ENCODE data around the gene SIVA1.
"Not testable (repeated sequence)": the region's sequence is repeated elsewhere in the genome, so short reads cannot be mapped to it uniquely, and the experiment has no call there.

SIVA1 gene

GRCh38 chr14:104734991-104735779 is 17.8 kb upstream of the SIVA1 start:
- no peak for DNase-seq (ENCODE audit: low read depth)

GRCh38 chr14:104735830-104736642 is 16.9 kb upstream of the SIVA1 start:
- peak; percentile 79 for DNase-seq (ENCODE audit: low read depth)

DNA sequence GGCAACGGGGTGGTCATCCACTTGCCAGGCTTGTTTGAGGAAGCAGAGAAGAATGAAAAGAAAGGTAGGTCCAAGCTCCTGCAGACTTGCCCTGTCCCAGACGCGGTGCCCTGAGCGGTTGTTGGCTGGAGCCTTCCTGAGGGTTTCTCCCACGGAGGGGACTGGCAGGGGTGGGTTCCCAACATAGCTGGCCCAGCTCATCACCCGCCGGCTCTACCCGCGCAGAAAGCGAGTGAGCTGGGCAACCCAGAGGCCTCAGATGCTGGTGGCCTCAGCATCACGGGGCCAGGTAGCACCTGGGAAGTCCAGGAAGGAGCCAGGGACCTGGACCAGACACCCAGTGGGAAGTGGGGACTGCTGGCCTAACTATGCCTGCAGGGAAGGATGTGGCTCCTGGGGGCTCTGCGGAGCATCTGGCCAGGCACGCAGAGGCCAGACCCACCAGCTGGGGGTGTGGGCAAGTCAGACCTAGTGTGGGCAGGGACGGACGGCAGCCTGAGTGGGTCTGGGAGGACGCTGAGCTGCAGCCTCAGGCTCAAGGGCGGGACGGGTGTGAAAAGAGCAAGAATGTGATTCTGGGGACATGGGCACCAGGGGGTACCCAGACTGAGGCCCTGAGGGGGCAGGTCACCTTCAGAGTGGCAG is 14.4 kb upstream of the SIVA1 start:
- DNase-seq (ENCODE audit: low read depth), result no peak

GRCh38 chr14:104739026-104739425 is 13.9 kb upstream of the SIVA1 start:
- DNase-seq (ENCODE audit: low read depth), result no peak

DNA sequence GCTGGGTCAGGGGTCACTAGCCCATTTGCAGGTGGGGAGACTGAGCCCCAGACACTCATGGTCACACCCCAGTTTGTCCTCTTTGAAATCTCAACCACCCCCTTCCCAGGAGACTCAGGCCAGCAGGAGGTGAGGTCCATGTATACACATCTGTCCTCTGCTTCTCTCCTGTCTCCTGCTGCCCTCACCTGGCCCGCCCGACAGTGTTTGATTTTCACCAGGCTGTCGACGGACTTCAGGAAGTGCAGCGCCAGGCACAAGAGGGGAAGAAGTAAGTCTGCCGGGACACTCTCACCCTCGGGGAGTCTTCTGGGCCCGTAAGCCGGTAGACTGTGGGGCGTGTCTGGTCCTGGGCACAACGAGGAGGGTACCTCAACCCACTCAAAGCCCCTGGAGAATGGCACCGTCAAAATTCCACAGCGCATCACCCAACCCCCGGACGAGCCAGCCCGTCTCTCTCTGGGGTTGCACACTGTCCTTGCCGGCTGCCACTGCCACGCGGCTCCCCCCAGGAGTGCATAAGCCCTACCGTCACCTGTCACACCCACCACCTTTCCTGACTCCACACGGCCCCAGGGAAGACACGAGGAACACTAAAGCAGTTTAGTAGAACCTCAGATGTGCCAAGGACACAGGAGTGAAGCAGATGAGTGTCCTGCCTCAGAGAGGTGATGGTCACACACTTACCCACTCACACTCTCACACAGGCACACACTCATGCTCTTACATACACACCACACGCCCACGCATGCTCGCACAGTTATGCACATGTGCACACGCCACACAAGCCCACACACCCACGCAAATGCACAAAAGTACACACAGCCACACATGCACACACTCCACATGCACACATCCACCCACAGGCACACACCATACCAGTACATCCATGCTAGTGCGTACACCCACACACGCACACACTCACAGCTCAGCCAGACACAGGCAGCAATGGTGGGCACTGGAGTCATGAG is 13.1 kb upstream of the SIVA1 start:
- DNase-seq (ENCODE audit: low read depth), result no peak

DNA sequence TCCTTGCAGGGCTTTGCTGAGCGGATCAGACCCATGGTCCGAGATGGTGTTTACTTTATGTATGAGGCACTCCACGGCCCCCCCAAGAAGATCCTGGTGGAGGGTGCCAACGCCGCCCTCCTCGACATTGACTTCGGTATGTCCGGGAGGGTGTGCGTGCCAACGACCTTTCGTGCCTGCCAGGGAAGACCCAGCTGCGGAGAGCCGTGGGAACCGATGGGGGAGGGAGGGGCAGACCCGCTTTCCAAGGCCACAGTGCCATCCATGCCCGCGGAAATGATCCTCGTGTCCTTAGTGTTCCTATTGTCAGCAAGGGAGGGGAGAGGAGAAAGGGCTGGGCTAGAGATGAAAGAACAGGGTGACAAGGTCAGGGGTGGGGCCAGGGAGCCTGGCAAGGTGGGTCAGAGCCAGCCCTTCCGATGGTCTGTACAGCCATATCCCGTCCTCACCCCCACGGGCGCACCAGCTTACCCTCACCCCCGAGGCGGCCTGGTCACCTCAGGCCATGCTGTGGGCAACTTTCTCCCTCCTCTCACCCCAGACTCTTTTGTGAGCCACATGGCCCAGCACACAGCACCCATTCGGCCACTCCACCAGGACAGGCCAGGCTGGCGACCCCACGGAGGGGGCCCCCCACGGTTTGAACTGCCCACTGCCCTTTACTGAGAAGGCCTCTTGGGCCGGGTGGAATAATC is 11.7 kb upstream of the SIVA1 start:
- no peak for DNase-seq (ENCODE audit: low read depth)

DNA sequence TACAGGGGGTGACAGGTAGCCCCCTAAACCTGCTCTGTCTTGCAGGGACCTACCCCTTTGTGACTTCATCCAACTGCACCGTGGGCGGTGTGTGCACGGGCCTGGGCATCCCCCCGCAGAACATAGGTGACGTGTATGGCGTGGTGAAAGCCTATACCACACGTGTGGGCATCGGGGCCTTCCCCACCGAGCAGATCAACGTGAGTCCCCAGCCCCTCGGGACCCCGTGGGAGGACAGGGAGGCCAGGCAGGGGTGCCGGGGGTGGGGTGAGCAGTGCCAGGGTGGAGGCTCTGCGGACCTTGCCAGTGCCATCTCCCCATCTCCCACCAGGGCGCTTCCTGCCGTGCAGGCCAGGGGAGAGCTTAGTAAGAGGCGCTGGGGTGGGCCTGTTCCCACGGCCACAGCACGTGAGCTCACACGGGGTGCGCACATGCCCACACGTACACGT is 11.1 kb upstream of the SIVA1 start:
- DNase-seq (ENCODE audit: low read depth), result no peak

GRCh38 chr14:104742586-104743455 is 10.1 kb upstream of the SIVA1 start:
- no peak for DNase-seq (ENCODE audit: low read depth)

DNA sequence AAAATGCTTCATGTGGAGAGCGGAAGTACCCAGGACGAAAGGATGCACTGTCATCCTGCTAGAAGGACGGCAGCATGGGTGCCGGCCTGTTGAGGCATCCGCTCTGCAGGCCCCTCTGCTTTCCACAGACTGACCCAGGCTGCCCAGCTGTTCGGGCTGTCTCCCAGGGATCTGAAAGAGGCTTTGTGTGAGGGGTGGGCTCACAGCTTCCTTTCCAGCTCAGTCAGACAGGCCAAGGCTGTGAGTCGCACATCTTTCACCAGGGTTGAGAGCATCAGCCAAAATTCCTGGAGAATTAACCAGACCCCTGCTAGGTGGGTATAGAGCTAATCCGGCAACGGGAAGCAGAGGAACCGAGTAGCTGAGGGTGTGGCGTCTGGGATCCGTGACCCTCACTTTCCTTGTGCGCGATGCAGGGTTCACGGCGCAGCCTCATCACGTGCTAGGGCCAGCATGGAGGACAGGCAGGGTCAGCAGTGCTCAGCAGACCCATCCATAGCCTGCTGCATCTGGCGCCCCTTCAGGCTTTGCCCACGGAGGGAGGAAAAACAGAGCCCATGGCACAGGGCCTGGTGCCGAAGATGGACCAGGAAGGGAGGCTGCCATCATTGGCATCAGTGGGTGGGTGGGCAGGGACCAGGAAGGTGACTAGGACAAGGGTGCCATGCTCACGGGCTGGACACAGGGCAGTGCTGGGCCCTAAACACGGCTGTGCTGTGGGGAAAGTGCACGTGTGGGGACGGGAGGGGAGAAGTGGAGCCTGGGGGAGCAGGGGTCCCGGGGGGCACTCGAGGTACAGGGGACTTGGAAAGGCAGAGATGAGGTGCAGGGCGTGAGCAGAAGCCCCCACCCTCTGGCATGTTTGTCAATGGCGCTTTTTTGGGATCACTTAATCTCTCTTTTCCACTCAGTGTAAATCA is 9.2 kb upstream of the SIVA1 start:
- DNase-seq (ENCODE audit: low read depth), result no peak

- DNase-seq (ENCODE audit: low read depth), result no peak
These were observed 8.5 kb upstream of the SIVA1 start for GRCh38 chr14:104744484-104744883.

DNA sequence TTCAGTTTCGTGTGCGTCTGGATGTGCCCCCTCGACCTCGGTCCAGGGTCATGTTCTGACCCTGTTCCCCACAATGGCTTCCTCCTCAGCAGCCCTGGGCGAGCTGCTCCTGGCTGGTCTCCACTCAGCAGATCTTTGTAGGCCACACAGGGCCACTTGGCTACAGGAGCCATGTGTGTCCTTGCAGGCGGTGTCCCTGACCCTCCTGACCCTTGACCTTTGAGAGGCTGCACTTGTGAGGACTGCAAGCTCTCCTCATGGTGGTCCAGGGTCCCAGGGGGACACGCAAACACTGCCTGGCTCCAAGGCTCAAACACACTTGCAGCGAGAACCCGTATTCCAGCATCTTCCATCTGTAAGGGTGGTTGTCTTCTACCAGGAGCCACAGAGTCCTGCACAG is 7.5 kb upstream of the SIVA1 start:
- DNase-seq (ENCODE audit: low read depth), result no peak

- no peak for DNase-seq (ENCODE audit: low read depth)
These were observed 6.8 kb upstream of the SIVA1 start for GRCh38 chr14:104746071-104746545.

- DNase-seq (ENCODE audit: low read depth), result no peak
These were observed 5.9 kb upstream of the SIVA1 start for GRCh38 chr14:104746934-104747481.

DNA sequence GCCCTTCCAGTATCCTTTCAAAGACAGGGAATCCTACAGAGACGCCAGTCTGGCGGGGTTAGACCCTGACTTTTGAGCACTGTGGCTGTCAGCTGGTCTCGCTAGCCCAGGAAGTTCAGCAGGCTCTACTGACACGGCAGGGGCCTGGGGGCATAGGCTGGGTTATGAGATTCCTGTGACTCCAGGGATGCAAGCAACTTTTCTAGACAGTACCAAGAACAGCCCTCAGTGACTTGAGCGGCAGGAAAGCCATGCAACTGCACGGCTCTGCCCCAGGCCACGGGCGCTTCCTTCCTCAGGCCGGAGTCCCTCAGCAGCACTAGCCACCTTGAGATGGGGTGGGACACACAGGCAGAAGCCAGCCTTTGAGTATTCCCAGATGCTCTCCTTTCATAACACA is 5.1 kb upstream of the SIVA1 start:
- DNase-seq (ENCODE audit: low read depth), result no peak

DNA sequence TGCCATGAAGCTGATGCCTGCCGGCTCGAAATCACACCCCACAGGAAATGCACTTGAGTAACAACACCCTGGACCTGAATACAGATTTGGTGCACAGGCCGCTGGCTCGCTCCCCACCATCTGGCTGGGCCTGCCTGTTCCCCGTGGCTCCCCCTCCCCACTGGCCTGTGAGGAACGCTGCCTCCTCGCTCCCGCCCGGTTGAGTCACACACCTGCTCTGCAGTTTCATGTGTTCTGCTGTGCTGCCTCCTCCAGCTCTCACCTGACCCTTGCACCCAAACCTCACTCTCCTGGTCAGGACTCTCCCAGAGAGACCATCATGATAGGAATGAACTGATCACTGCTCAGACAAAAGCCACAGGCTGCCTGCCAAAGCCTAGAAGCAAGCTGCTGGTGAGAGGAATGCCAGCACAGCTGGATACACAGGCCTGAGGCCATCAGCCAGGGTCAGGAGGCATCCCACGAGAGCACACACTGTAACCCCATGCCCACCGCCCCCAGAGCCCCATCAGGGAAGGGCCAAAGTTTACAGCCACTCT is 3.8 kb upstream of the SIVA1 start:
- peak; percentile 15 for DNase-seq (ENCODE audit: low read depth)

DNA sequence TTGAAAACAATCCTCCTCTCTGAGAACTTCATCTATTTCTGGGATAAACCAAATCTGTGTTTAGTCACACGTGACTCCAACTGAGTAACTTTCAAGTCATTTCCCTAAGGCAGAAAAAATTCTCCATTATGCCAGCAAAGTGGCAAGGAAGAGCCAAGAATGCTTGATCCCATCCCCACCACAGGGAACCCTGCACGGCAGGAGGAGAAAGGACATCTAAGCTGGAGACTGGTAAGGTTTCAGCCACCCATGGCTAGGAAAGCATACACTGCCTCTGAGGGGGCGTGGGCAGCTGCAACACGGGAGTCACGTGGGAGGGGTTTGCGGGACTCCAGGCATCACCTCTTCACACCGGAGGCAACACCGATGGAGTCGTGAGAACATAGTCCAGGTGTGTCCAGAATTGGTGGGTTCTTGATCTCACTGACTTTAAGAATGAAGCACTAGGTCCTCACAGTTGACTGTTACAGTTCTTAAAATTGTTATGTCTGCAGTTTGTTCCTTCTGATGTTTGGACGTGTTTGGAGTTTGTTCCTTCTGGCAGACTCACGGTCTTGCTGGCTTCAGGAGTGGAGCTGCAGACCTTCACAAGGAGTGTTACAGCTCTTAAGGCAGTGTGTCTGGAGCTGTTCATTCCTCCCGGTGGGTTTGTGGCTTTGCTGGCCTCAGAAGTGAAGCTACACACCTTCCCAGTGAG is 2.7 kb upstream of the SIVA1 start:
- DNase-seq (ENCODE audit: low read depth), result no peak

DNA sequence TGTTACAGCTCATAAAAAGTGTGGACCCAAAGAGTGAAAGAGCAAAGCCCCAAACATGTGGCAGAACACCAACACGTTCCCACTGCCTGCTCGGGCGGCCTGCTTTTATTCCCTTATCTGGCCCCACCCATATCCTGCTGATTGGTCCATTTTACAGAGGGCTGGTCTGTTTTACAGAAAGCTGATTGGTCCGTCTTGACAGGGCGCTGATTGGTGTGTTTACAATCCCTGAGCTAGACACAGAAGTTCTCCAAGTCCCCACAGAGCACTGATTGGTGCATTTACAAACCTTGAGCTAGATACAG is 2.2 kb upstream of the SIVA1 start:
- DNase-seq (ENCODE audit: low read depth), result not testable (repeated sequence)
